Ectodermal cell (in vitro differentiated cells): Measurements from ENCODE around the gene RNU1-3.
"Not testable (repeated sequence)": the region's sequence is repeated elsewhere in the genome, so short reads cannot be mapped to it uniquely, and the experiment has no call there.

Source experiments
- H3K27ac ChIP-seq: 2 replicates; pipeline ENCODE4 v1.7.0; 2013; ENCODE audit warnings: mild to moderate bottlenecking, low read depth, low read length; ENCODE audit not compliant: insufficient read depth, poor library complexity, severe bottlenecking
- H3K27me3 ChIP-seq: 2 replicates; pipeline ENCODE4 v1.7.0; 2013; ENCODE audit warnings: mild to moderate bottlenecking, low read length; ENCODE audit not compliant: insufficient read depth, control insufficient read depth, poor library complexity, severe bottlenecking
- H3K36me3 ChIP-seq: one replicate; pipeline ENCODE4 v1.7.0; 2013; ENCODE audit warnings: low read length; ENCODE audit not compliant: control insufficient read depth, insufficient read depth
- H3K4me1 ChIP-seq: one replicate; pipeline ENCODE4 v1.7.0; 2013; ENCODE audit warnings: low read length; ENCODE audit not compliant: control insufficient read depth, insufficient read depth
- H3K4me3 ChIP-seq: 2 replicates; pipeline ENCODE4 v1.7.0; 2013; ENCODE audit warnings: low read depth, low read length, control low read depth; ENCODE audit not compliant: insufficient read depth
- H3K9me3 ChIP-seq: 2 replicates; pipeline ENCODE4 v1.7.0; 2013; ENCODE audit warnings: mild to moderate bottlenecking, low read length, moderate library complexity; ENCODE audit not compliant: control insufficient read depth
- WGBS, 2 experiments: methylation state at CpG; one replicate each; pipeline ENCODE4 v1.1.7; 2013; ENCODE audit warnings: missing lambda C conversion rate in 2 of 2; 5-methylcytosine and 5-hydroxymethylcytosine counted together

Gene RNU1-3

GRCh38 chr1:16636551-16637195, 30.1 kb downstream of the RNU1-3 start:
- H3K4me3 ChIP-seq, H3K9me3 ChIP-seq, H3K27ac ChIP-seq, H3K27me3 ChIP-seq, H3K4me1 ChIP-seq: not testable (repeated sequence)
- H3K36me3 ChIP-seq = peaks cover 14% of the 10 kb centered on the region
- WGBS, 2 experiments = 92% methylated on average over 10 of the region's 10 CpGs

- 91 to 93% methylated on average over 5 of the region's 5 CpGs for WGBS, 2 experiments
- peaks cover 21% of the 10 kb centered on the region for H3K36me3 ChIP-seq
- not testable (repeated sequence) for H3K4me3 ChIP-seq, H3K9me3 ChIP-seq, H3K27ac ChIP-seq, H3K27me3 ChIP-seq, H3K4me1 ChIP-seq
These were observed 30.8 kb downstream of the RNU1-3 start for GRCh38 chr1:16635959-16636358.

- peaks cover 31% of the 10 kb centered on the region for H3K36me3 ChIP-seq
- 97 to 98% methylated on average over 5 to 6 of the region's 6 CpGs for WGBS, 2 experiments
- H3K27ac ChIP-seq, H3K4me3 ChIP-seq, H3K9me3 ChIP-seq, H3K4me1 ChIP-seq, H3K27me3 ChIP-seq: not testable (repeated sequence)
These were observed 33.0 kb downstream of the RNU1-3 start for GRCh38 chr1:16633540-16634282.

- H3K27ac ChIP-seq, H3K27me3 ChIP-seq, H3K4me3 ChIP-seq, H3K9me3 ChIP-seq, H3K4me1 ChIP-seq: not testable (repeated sequence)
- peaks cover 35% of the 10 kb centered on the region for H3K36me3 ChIP-seq
- 91 to 94% methylated on average over 14 of the region's 14 CpGs for WGBS, 2 experiments
These were observed 34.5 kb downstream of the RNU1-3 start for GRCh38 chr1:16632044-16632850.

- WGBS, 2 experiments = 91 to 92% methylated on average over 20 of the region's 20 CpGs
- Histone ChIP-seq H3K4me1 (no peaks in the 10 kb centered on the region), H3K36me3 (peaks cover 36% of the 10 kb centered on the region), H3K9me3 (no peaks in the 10 kb centered on the region), H3K27ac (no peak overlapping the region), H3K27me3 (no peaks in the 10 kb centered on the region), H3K4me3 (no peak overlapping the region)
These were observed 35.3 kb downstream of the RNU1-3 start for GRCh38 chr1:16631248-16632043.

- no peaks in the 10 kb centered on the region for H3K4me1 ChIP-seq
- no peak overlapping the region for H3K27ac ChIP-seq
- 96% methylated on average over 36 of the region's 36 CpGs for WGBS, 2 experiments
- H3K27me3 ChIP-seq = no peaks in the 10 kb centered on the region
- H3K36me3 ChIP-seq = peaks cover 43% of the 10 kb centered on the region
- H3K4me3 ChIP-seq = no peak overlapping the region
- H3K9me3 ChIP-seq = no peaks in the 10 kb centered on the region
These were observed 36.0 kb downstream of the RNU1-3 start for GRCh38 chr1:16630661-16631247.

GRCh38 chr1:16629916-16630530, 36.7 kb downstream of the RNU1-3 start:
- not testable (repeated sequence) for H3K4me1 ChIP-seq, H3K4me3 ChIP-seq, H3K27me3 ChIP-seq, H3K9me3 ChIP-seq, H3K27ac ChIP-seq
- 94 to 95% methylated on average over 21 of the region's 21 CpGs for WGBS, 2 experiments
- H3K36me3 ChIP-seq = peaks cover 48% of the 10 kb centered on the region

- Histone ChIP-seq H3K4me1 (no peaks in the 10 kb centered on the region), H3K9me3 (no peaks in the 10 kb centered on the region), H3K27ac (no peak overlapping the region), H3K4me3 (no peak overlapping the region), H3K36me3 (peaks cover 42% of the 10 kb centered on the region), H3K27me3 (no peaks in the 10 kb centered on the region)
- WGBS, 2 experiments = 93 to 95% methylated on average over 19 of the region's 19 CpGs
These were observed 38.2 kb downstream of the RNU1-3 start for GRCh38 chr1:16628361-16629111.

GRCh38 chr1:16626409-16626983, 40.3 kb downstream of the RNU1-3 start:
- not testable (repeated sequence) for H3K4me3 ChIP-seq, H3K4me1 ChIP-seq, H3K27me3 ChIP-seq, H3K27ac ChIP-seq, H3K9me3 ChIP-seq
- 88 to 90% methylated on average over 14 to 15 of the region's 15 CpGs for WGBS, 2 experiments
- peaks cover 32% of the 10 kb centered on the region for H3K36me3 ChIP-seq
